Small intestine (tissue), 7 donors: ENCODE results near the gene TIGD1. TPM values are rescaled to one million over a fixed set of nuclear protein-coding genes. Genes with fewer than 3 reads are reported as not detected.
"Not testable (repeated sequence)": the region's sequence is repeated elsewhere in the genome, so short reads cannot be mapped to it uniquely, and the experiment has no call there.

Experiments
- DNase-seq, 2 donors: peaks; one replicate each; pipeline versions ENCODE4 v3.0.0 to v3.0.0-alpha.2; 2013
- FAIRE-seq: peaks from 2 replicates; lab custom pipeline; 2012; peaks lifted over from hg19 to GRCh38; lab: Jason Lieb, UNC
- H3K27ac ChIP-seq, 3 donors: one replicate each; pipeline ENCODE4 v1.5.1; 2013; ENCODE audit warnings: low read length in 2 of 3, mild to moderate bottlenecking in 2 of 3, control low read depth in 1 of 3, inconsistent platforms in 1 of 3, low read depth in 1 of 3, moderate library complexity in 1 of 3
- H3K27me3 ChIP-seq, 3 donors: one replicate each; pipeline ENCODE4 v1.6.1; 2013; ENCODE audit warnings: low read length in 3 of 3, inconsistent platforms in 1 of 3; ENCODE audit not compliant: control insufficient read depth in 3 of 3, insufficient read depth in 3 of 3
- H3K36me3 ChIP-seq, 3 donors: one replicate each; pipeline ENCODE4 v1.6.1; 2013; ENCODE audit warnings: low read length in 3 of 3, inconsistent platforms in 1 of 3, low read depth in 1 of 3, mild to moderate bottlenecking in 1 of 3, moderate library complexity in 1 of 3; ENCODE audit not compliant: control insufficient read depth in 3 of 3, insufficient read depth in 2 of 3
- H3K4me1 ChIP-seq, 3 donors: one replicate each; pipeline ENCODE4 v1.6.1; 2013; ENCODE audit warnings: low read length in 2 of 3, inconsistent platforms in 1 of 3, low read depth in 1 of 3, mild to moderate bottlenecking in 1 of 3, moderate library complexity in 1 of 3; ENCODE audit not compliant: control insufficient read depth in 3 of 3, insufficient read depth in 2 of 3
- H3K4me3 ChIP-seq, 3 donors: one replicate each; pipeline ENCODE4 v1.5.1; 2013; ENCODE audit warnings: low read length in 3 of 3, control low read depth in 1 of 3, inconsistent platforms in 1 of 3, low read depth in 1 of 3, mild to moderate bottlenecking in 1 of 3, moderate library complexity in 1 of 3
- H3K9me3 ChIP-seq, 2 donors: one replicate each; pipeline ENCODE4 v1.6.1; 2013; ENCODE audit warnings: low read depth in 1 of 2, low read length in 1 of 2; ENCODE audit not compliant: control insufficient read depth in 2 of 2, insufficient read depth in 1 of 2
- WGBS, 3 donors: extraction: QIAGEN DNeasy Blood & Tissue Kit; methylation state at CpG; one replicate each; pipeline ENCODE4 v1.1.7; 2013; 5-methylcytosine and 5-hydroxymethylcytosine counted together
- polyA plus RNA-seq, 4 donors: library from polyadenylated mRNA; stranded (reverse) in 3 of 4; unstranded in 1 of 4; fragments of 200-250 nt in 3 of 4; fragments of 120-200 nt in 1 of 4; gene quantifications; one replicate each; pipeline versions ENCODE4 v1.2.1 to v1.2.3, GENCODE V29; 2013
- donor health status: healthy with polysubstance abuse.
- donor health status: control.
- donor health status: control.
- donor health status: Bipolar disorder and iron deficiency.
- donor health status: healthy.

Gene TIGD1
- polyA plus RNA-seq, 4 donors, result 0.54 to 6.6 (median 3.0) TPM

DNA sequence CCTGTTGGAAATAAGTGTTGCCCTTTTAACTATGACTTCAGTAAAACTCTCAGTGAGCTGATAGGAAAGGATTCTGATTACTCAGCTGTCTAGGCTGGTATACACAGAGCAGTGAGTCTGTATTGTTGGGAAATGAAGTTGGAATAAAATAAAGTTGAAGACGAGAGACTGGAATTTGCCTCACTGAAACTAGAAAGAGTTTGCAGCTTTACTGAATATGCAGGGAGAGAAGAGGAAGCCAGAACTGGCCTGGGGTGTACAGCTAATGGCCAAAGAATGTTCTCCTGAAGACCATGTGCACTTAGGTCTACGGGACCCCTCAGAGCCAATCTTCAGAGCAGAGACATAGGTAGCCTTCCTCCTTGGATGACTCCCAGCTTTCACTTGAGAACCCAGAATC, 26.6 kb upstream of the TIGD1 start:
- no peak for FAIRE-seq
- H3K4me1 ChIP-seq, result peaks cover 0 to 63% (median 0%) of the 10 kb centered on the region in 3 donors

DNA sequence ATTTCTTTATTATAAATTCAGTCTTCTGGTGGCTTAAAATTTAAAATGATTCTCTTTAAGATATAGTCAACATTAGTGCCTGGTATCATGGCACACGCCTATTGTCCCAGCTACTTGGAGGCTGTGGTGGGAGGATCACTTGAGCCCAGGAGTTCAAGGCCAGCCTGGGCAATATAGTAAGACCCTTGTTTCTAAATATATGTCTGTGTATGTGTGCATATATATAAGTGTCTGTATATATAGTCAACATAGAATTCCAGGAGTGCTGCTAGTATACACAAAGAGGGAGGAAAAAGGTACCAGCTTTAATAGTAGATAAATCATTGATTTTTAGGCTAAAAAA, 25.0 kb upstream of the TIGD1 start:
- H3K9me3 ChIP-seq, result no peaks in the 10 kb centered on the region
- H3K27ac ChIP-seq, result no peak overlapping the region
- FAIRE-seq (no peak), DNase-seq (no peak)
- 96 to 100% (median 97%) methylated on average over 1 of the region's 1 CpG for WGBS, 3 donors
- peaks cover 0 to 18% (median 16%) of the 10 kb centered on the region in 3 donors for H3K36me3 ChIP-seq
- H3K4me1 ChIP-seq, result peaks cover 0 to 64% (median 0%) of the 10 kb centered on the region in 3 donors
- H3K4me3 ChIP-seq, result no peak overlapping the region
- no peaks in the 10 kb centered on the region for H3K27me3 ChIP-seq

More for the DNA sequence above, 26.6 kb upstream of the TIGD1 start:
- Histone ChIP-seq H3K27me3 (no peaks in the 10 kb centered on the region), H3K9me3 (no peaks in the 10 kb centered on the region), H3K36me3 (peaks cover 0 to 21% (median 19%) of the 10 kb centered on the region in 3 donors), H3K4me3 (no peak overlapping the region), H3K27ac (peak overlapping the region in 1 of 3 donors; percentile 41)
- DNase-seq, result no peak
- 76 to 94% (median 93%) methylated on average over 2 of the region's 2 CpGs for WGBS, 3 donors

DNA sequence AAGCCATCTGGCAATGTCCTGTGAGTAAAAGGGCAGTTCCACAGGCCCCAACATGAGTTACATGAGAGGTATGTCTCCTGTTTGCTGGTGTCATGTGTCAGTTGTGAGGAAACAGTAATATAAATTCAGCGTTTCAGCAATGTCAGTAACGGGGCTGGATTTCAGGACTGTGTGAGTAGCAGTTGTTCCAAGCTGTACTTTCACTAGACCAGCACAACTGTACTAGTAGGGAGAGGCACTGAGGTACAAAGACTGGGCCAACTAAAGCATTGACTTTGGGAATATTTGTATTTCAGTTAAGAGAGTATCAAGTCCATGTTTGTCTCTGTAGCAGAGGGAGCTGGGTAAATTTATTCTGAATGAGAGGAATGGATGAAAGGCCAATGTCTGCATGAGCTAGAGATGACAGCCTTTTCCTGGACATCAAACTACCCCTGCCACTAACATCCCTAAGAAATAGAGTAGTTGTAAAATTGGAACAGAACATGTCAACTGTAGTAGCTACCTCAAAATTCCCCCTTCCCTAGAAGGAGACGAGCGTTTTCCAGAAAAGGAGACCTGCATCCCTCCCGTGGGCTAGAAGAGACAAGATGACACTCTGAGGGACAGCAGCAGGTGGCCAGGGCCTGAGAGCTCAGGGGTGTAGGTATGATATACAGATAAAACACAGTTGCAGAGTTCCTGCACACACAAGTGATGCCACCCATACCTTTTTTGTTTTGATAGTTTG, 24.5 kb upstream of the TIGD1 start:
- H3K27me3 ChIP-seq, result no peaks in the 10 kb centered on the region
- H3K4me3 ChIP-seq, result no peak overlapping the region
- 90 to 95% (median 91%) methylated on average over 5 of the region's 5 CpGs for WGBS, 3 donors
- peak in 1 of 2 donors; percentile 49 for DNase-seq
- H3K9me3 ChIP-seq, result no peaks in the 10 kb centered on the region
- peaks cover 0 to 59% (median 0%) of the 10 kb centered on the region in 3 donors for H3K4me1 ChIP-seq
- peak overlapping the region in 1 of 3 donors; percentile 81 for H3K27ac ChIP-seq
- no peak for FAIRE-seq
- H3K36me3 ChIP-seq, result peaks cover 0 to 19% (median 17%) of the 10 kb centered on the region in 3 donors

DNA sequence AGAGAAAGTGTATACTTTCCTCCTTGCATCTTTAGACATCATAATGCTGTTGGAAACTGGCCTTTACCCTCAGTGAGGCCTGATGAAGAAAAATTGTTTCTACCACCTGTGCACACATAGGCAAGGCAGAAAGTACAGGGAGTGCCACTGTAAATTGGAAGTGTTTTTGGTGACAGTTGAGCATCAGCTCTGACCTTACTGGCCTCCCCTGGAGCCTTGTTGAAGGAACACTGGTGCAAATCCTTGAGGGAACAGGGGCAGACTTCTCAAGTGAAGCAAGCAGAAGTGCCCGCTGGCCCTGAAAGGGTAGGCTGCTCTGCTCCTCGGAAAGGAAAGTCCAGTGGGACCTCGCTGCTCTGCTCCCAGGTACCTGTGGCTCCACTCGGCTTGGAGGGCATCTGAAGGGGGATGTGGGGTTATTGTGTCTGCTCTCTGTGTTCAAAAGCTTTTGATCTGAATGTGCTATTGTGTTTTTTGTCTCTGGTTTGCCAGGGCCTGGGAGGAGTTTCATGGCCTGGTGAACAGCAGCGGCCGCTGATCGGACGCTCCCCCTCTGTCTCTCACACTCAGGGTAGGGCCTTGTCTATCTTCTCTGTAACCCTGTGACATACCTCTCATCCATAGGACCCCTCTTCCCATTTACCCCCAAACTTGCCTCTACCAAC, 23.5 kb upstream of the TIGD1 start:
- Histone ChIP-seq H3K4me3 (no peak overlapping the region), H3K36me3 (peaks cover 6 to 24% (median 22%) of the 10 kb centered on the region in 3 donors), H3K27ac (peak overlapping the region in 1 of 3 donors; percentile 81), H3K27me3 (no peaks in the 10 kb centered on the region), H3K4me1 (peaks cover 0 to 50% (median 0%) of the 10 kb centered on the region in 3 donors), H3K9me3 (no peaks in the 10 kb centered on the region)
- peak; percentile 29 to 68 for DNase-seq
- WGBS, 3 donors, result 88 to 92% (median 92%) methylated on average over 8 of the region's 8 CpGs
- FAIRE-seq, result no peak

DNA sequence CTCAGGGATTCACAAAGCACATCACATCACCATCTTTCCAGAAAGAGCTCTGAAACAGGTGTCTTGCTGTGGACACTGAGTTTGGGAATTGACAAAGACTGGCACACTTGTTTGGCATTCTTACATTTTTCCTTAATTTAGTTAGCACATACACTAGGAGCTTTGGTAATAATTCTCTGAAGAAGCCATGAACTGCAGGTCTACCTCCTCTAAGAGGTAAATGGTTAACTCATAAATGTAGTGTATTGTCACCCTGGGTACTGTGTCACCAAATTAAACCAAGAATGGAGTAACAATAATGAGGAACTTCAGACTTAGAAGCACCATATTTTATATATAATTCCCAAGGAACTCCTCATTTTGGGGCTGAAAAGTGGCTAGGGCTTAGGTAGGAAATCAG, 22.7 kb upstream of the TIGD1 start:
- H3K27me3 ChIP-seq, result no peaks in the 10 kb centered on the region
- no peak overlapping the region for H3K4me3 ChIP-seq
- peaks cover 12 to 31% (median 30%) of the 10 kb centered on the region in 3 donors for H3K36me3 ChIP-seq
- DNase-seq (no peak), FAIRE-seq (no peak)
- peak overlapping the region in 1 of 3 donors; percentile 81 for H3K27ac ChIP-seq
- H3K9me3 ChIP-seq, result no peaks in the 10 kb centered on the region
- peaks cover 0 to 46% (median 0%) of the 10 kb centered on the region in 3 donors for H3K4me1 ChIP-seq

DNA sequence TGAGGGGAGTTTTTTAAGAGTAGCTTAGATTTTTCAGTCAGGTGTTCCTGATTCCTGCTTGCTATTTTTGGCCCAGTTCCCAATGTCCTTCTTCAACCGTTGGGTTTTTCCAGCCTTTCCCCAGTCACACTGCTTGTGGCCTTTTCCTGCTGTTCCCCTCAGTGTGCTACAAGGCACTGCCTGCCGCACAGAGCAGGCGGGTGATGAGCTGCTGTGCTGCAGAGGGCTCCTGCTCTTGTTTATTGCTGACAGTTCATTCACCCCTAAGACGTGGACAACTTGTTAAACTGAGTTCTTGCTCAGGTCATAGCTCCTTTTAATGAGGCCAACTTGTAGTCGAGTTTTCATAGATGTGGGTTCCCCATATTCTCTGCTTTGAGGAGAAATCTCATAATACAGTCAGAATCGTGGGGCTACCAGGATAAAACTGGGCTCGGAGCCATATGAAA, 20.7 kb upstream of the TIGD1 start:
- H3K27me3 ChIP-seq, result no peaks in the 10 kb centered on the region
- DNase-seq, result no peak
- no peak for FAIRE-seq
- no peak overlapping the region for H3K27ac ChIP-seq
- H3K9me3 ChIP-seq, result no peaks in the 10 kb centered on the region
- peaks cover 19 to 44% (median 39%) of the 10 kb centered on the region in 3 donors for H3K36me3 ChIP-seq
- H3K4me3 ChIP-seq, result no peak overlapping the region
- H3K4me1 ChIP-seq, result peaks cover 0 to 34% (median 0%) of the 10 kb centered on the region in 3 donors
- WGBS, 3 donors, result 72 to 75% (median 75%) methylated on average over 7 of the region's 7 CpGs

DNA sequence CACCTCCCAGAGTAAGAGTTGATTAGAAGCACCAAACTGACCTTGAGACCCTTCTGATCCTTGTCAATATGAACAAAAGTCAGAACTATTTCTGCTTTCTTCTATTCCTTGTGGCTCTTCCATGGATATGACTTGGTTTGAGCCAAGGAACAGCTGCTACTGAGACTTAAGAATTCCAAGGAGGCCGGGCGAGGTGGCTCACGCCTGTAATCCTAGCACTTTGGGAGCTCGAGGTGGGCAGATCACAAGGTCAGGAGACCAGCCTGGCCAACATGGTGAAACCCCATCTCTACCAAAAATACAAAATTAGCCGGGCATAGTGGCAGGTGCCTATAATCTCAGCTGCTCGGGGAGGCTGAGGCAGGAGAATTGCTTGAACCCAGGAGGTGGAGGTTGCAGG, 20.1 kb upstream of the TIGD1 start:
- Histone ChIP-seq H3K36me3 (peaks cover 22 to 44% (median 44%) of the 10 kb centered on the region in 3 donors), H3K4me1 (peaks cover 0 to 34% (median 0%) of the 10 kb centered on the region in 3 donors)
- H3K4me3 ChIP-seq, DNase-seq, H3K27me3 ChIP-seq, H3K27ac ChIP-seq, FAIRE-seq, H3K9me3 ChIP-seq: not testable (repeated sequence)
- WGBS, 3 donors, result 94 to 97% (median 95%) methylated on average over 6 of the region's 6 CpGs

DNA sequence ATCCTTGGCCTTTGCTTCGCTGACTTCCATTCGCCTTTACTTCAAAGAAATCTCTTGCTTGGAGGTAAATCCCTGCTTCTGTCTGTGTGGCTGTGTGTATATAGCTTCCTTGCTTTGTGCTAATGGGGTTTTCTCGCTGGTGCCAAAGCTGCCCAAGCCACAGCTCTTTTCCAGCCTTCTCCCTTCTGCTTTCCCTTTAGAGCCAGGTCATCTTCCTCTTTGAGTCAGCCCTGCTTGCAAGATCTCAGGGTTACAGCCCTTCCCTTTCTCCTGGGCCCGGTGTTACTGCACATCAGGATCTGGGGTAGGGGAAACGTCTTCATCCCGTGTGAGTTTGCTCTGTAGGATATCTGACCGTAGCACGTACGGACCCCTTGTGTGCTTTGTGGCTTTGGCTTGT, 19.2 kb upstream of the TIGD1 start:
- no peaks in the 10 kb centered on the region for H3K27me3 ChIP-seq
- H3K4me3 ChIP-seq, result no peak overlapping the region
- H3K9me3 ChIP-seq, result no peaks in the 10 kb centered on the region
- peaks cover 22 to 51% (median 50%) of the 10 kb centered on the region in 3 donors for H3K36me3 ChIP-seq
- H3K4me1 ChIP-seq, result peaks cover 0 to 26% (median 0%) of the 10 kb centered on the region in 3 donors
- no peak overlapping the region for H3K27ac ChIP-seq
- no peak for FAIRE-seq
- DNase-seq, result no peak
- WGBS, 3 donors, result 95 to 99% (median 97%) methylated on average over 9 of the region's 9 CpGs
